Vagina (tissue), 2 donors: ENCODE results near the gene SLC22A2.

Source experiments
- CTCF ChIP-seq, 3 experiments: fragments of 450-650 bp in 2 of 3; fragments of 200-600 bp in 1 of 3; sonication (generic) in 1 of 3; IDR thresholded peaks; one replicate each; pipeline ENCODE4 v1.5.1; 2017 to 2019; ENCODE audit warnings: antibody characterized with exemption in 3 of 3, mild to moderate bottlenecking in 2 of 3, moderate library complexity in 2 of 3
- POLR2AphosphoS5 ChIP-seq, 2 donors: sonication (generic); formaldehyde crosslinking; IDR thresholded peaks; one replicate each; pipeline ENCODE4 v1.9.0; 2017; ENCODE audit warnings: antibody characterized with exemption in 2 of 2, mild to moderate bottlenecking in 2 of 2, low read depth in 1 of 2; ENCODE audit not compliant: insufficient read depth in 1 of 2

- no peak for TF ChIP-seq CTCF (IDR thresholded peaks at IDR 0.05)
- no peak for TF ChIP-seq POLR2AphosphoS5 (IDR thresholded peaks at IDR 0.05; ENCODE audit: insufficient read depth in 1 of 2, low read depth in 1 of 2)
These were observed 43.4 kb downstream of the SLC22A2 start for GRCh38 chr6:160215232-160215631.
